B cell (primary cell): Measurements from ENCODE around the gene RPP14. TPM values are rescaled to one million over a fixed set of nuclear protein-coding genes. Genes with fewer than 3 reads are reported as not detected.
A peak's percentile ranks its signal among the peaks of the same experiment; 100 is the strongest.

Source experiments
- ATAC-seq: fragments of 200-7000 bp; cut with Tn5 transposase; one replicate; pipeline ENCODE4 v1.10.0; 2021; ENCODE audit warnings: low read depth, mild to moderate bottlenecking, moderate number of reproducible peaks, moderate library complexity
- CTCF ChIA-PET: fragments of 350-600 bp; sonication (Branson Sonifier 250); formaldehyde crosslinking; loops from one replicate; lab custom pipeline; 2021; ENCODE audit warnings: antibody characterized with exemption, inconsistent platforms; lab: Charles Lee
- POLR2A ChIA-PET: fragments of 350-600 bp; sonication (Branson Sonifier 250); formaldehyde crosslinking; loops from one replicate; lab custom pipeline; 2021; ENCODE audit warnings: antibody characterized with exemption; lab: Charles Lee
- DNase-seq: peaks from one replicate; pipeline ENCODE4 v3.0.0; 2013
- H2AFZ ChIP-seq: 2 replicates; pipeline ENCODE4 v1.6.1; 2012; ENCODE audit warnings: mild to moderate bottlenecking, low read depth, low read length; ENCODE audit not compliant: insufficient read depth, poor library complexity, severe bottlenecking
- H3K27ac ChIP-seq, 2 donors: 1 replicate in 1 of 2; 2 replicates in 1 of 2; pipeline ENCODE4 v1.5.1; 2012 to 2013; ENCODE audit warnings: low read length in 2 of 2, mild to moderate bottlenecking in 2 of 2, moderate library complexity in 1 of 2
- H3K27me3 ChIP-seq, 4 experiments: fragments of 200-600 bp in 1 of 4; sonication (generic) in 1 of 4; replicated peaks in 1 of 4; 1 replicate in 2 of 4; 2 replicates in 2 of 4; pipeline versions ENCODE4 v1.6.1 to v1.7.0; 2013 to 2016; ENCODE audit warnings: low read length in 3 of 4, mild to moderate bottlenecking in 2 of 4, mixed read lengths in 1 of 4, moderate library complexity in 1 of 4; ENCODE audit not compliant: insufficient read depth in 4 of 4, control insufficient read depth in 3 of 4; ENCODE audit errors: control extremely low read depth in 1 of 4
- H3K36me3 ChIP-seq, 2 experiments: replicated peaks in 1 of 2; 1 replicate in 1 of 2; 2 replicates in 1 of 2; pipeline versions ENCODE4 v1.6.1 to v1.7.1; 2013; ENCODE audit warnings: low read length in 1 of 2; ENCODE audit not compliant: insufficient read depth in 2 of 2, control insufficient read depth in 1 of 2; ENCODE audit errors: control extremely low read depth in 1 of 2, extremely low read depth in 1 of 2
- H3K4me1 ChIP-seq, 2 donors: fragments of 200-600 bp in 1 of 2; sonication (generic) in 1 of 2; 1 replicate in 1 of 2; 2 replicates in 1 of 2; pipeline versions ENCODE4 v1.5.1 to v1.6.1; 2013 to 2017; ENCODE audit warnings: low read length in 2 of 2; ENCODE audit not compliant: control insufficient read depth in 2 of 2, insufficient read depth in 2 of 2
- H3K4me2 ChIP-seq: replicated peaks from 2 replicates; pipeline ENCODE3; 2012; ENCODE audit warnings: mild to moderate bottlenecking, low read depth, low read length; ENCODE audit not compliant: poor library complexity, severe bottlenecking
- H3K4me3 ChIP-seq, 5 experiments: fragments of 200-600 bp in 1 of 5; sonication (generic) in 1 of 5; 1 replicate in 3 of 5; 2 replicates in 2 of 5; pipeline versions ENCODE4 v1.5.1 to v1.7.0; 2011 to 2016; ENCODE audit warnings: low read length in 4 of 5, mild to moderate bottlenecking in 4 of 5, low read depth in 2 of 5, control low read depth in 1 of 5, moderate library complexity in 1 of 5; ENCODE audit not compliant: insufficient read depth in 1 of 5; ENCODE audit errors: control extremely low read depth in 1 of 5, extremely low read depth in 1 of 5
- H3K79me2 ChIP-seq: fragments of 200-600 bp; sonication (generic); one replicate; pipeline ENCODE4 v1.6.0; 2016; ENCODE audit warnings: low read length; ENCODE audit not compliant: control insufficient read depth, insufficient read depth
- H3K9ac ChIP-seq: fragments of 200-600 bp; sonication (generic); 2 replicates; pipeline ENCODE4 v1.6.1; 2017; ENCODE audit warnings: mild to moderate bottlenecking, low read length, moderate library complexity
- H3K9me3 ChIP-seq, 3 donors: one replicate each; pipeline versions ENCODE4 v1.6.1 to v1.7.1; 2013; ENCODE audit warnings: low read length in 2 of 3; ENCODE audit not compliant: control insufficient read depth in 2 of 3, insufficient read depth in 1 of 3; ENCODE audit errors: control extremely low read depth in 1 of 3
- H4K20me1 ChIP-seq: 2 replicates; pipeline ENCODE4 v1.6.0; 2012; ENCODE audit warnings: mild to moderate bottlenecking, low read length; ENCODE audit not compliant: insufficient read depth, control insufficient read depth, poor library complexity, severe bottlenecking
- H3K27ac Mint-ChIP-seq: one replicate; pipeline ENCODE4 v1.8.0; 2021; ENCODE audit warnings: mixed read lengths
- H3K27me3 Mint-ChIP-seq: one replicate; pipeline ENCODE4 v1.8.0; 2021; ENCODE audit warnings: mixed read lengths
- H3K4me1 Mint-ChIP-seq: one replicate; pipeline ENCODE4 v1.8.0; 2021; ENCODE audit warnings: mixed read lengths
- H3K4me3 Mint-ChIP-seq: one replicate; pipeline ENCODE4 v1.8.0; 2021; ENCODE audit warnings: mixed read lengths
- H3K9me3 Mint-ChIP-seq: one replicate; pipeline ENCODE4 v1.8.0; 2022; ENCODE audit warnings: mixed read lengths; ENCODE audit not compliant: insufficient read depth
- EZH2 ChIP-seq: IDR thresholded peaks from 2 replicates; pipeline ENCODE4 v1.6.1; 2012; ENCODE audit warnings: borderline replicate concordance, low read depth, mild to moderate bottlenecking, moderate library complexity, low read length; ENCODE audit not compliant: insufficient read depth, poor library complexity, severe bottlenecking
- WGBS: methylation state at CpG from one replicate; pipeline ENCODE4 v1.1.5; 2013; ENCODE audit warnings: missing lambda C conversion rate; ENCODE audit not compliant: insufficient coverage; 5-methylcytosine and 5-hydroxymethylcytosine counted together
- intact Hi-C: fragments of 100-400 bp; cut with micrococcal nuclease; formaldehyde crosslinking; loops from one replicate; pipeline ENCODE4 v1.10.0; 2022
- polyA plus RNA-seq: library from polyadenylated mRNA; depleted of rRNA; stranded (reverse); fragments of >200 nt; gene quantifications from 2 replicates; pipeline ENCODE4 v1.2.3, GENCODE V29; 2012
- total RNA-seq, 2 donors: library from RNA; stranded (reverse); fragments of 120-200 nt in 1 of 2; gene quantifications; 1 replicate in 1 of 2; 2 replicates in 1 of 2; pipeline versions ENCODE4 v1.2.3 to v1.2.4, GENCODE V29; 2013 to 2022
- TF ChIP-seq, protein P1 (sequence below): fragments of 200-600 bp; IDR thresholded peaks from one replicate; pipeline ENCODE4 v1.8.0; 2022; ENCODE audit warnings: antibody characterized with exemption, mild to moderate bottlenecking

RPP14 gene
- total and polyA plus RNA-seq, 2 donors (not counting 1 experiment from before 2014, with no cell fraction given), result 4.7 to 17.9 TPM

DNA sequence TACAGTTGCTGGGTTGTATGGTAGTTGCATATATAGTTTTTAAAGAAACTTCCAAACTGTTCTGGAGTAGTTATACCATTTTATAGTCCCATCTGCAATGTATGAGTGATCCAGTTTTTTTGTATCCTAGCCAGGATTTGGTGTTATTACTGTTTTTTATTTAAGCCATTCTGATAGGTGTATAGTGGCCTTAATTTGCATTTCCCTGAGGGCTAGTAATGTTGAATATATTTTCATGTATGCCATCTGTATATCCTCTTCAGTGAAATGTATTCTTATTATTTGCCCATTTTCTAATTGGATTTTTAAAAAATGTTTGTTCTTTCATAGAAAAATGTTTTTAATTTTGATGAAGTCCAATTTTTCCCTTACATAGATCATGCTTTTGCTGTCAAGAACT lies 55.8 kb downstream of the RPP14 start:
- H3K9me3 ChIP-seq, result no peaks in the 10 kb centered on the region
- H3K27ac ChIP-seq, result peak overlapping the region in 1 of 2 donors; percentile 2
- H3K4me1 ChIP-seq, result peaks cover 45 to 68% of the 10 kb centered on the region in 2 donors
- no peak overlapping the region for H3K4me3 ChIP-seq
- H3K27me3 ChIP-seq, result no peaks in the 10 kb centered on the region
- H3K79me2 ChIP-seq, result peaks cover 100% of the 10 kb centered on the region
- intact Hi-C loops, result no loop called here
- ATAC-seq (no peak), DNase-seq (no peak)
- Mint-ChIP-seq H3K27me3 (no peaks in the 10 kb centered on the region), H3K4me1 (peaks cover 66% of the 10 kb centered on the region), H3K9me3 (no peaks in the 10 kb centered on the region), H3K4me3 (no peak overlapping the region), H3K27ac (peak overlapping the region; percentile 7)
- H4K20me1 ChIP-seq, result peaks cover 22% of the 10 kb centered on the region
- H2AFZ ChIP-seq, result no peak overlapping the region
- ChIA-PET CTCF (no interaction called here), POLR2A (no interaction called here)
- TF ChIP-seq, protein P1, sequence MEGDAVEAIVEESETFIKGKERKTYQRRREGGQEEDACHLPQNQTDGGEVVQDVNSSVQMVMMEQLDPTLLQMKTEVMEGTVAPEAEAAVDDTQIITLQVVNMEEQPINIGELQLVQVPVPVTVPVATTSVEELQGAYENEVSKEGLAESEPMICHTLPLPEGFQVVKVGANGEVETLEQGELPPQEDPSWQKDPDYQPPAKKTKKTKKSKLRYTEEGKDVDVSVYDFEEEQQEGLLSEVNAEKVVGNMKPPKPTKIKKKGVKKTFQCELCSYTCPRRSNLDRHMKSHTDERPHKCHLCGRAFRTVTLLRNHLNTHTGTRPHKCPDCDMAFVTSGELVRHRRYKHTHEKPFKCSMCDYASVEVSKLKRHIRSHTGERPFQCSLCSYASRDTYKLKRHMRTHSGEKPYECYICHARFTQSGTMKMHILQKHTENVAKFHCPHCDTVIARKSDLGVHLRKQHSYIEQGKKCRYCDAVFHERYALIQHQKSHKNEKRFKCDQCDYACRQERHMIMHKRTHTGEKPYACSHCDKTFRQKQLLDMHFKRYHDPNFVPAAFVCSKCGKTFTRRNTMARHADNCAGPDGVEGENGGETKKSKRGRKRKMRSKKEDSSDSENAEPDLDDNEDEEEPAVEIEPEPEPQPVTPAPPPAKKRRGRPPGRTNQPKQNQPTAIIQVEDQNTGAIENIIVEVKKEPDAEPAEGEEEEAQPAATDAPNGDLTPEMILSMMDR, result no peak
- TF ChIP-seq EZH2, result no peak
- peaks cover 0 to 8% of the 10 kb centered on the region in 2 experiments for H3K36me3 ChIP-seq
- no peak overlapping the region for H3K9ac ChIP-seq
- H3K4me2 ChIP-seq, result no peak overlapping the region

DNA sequence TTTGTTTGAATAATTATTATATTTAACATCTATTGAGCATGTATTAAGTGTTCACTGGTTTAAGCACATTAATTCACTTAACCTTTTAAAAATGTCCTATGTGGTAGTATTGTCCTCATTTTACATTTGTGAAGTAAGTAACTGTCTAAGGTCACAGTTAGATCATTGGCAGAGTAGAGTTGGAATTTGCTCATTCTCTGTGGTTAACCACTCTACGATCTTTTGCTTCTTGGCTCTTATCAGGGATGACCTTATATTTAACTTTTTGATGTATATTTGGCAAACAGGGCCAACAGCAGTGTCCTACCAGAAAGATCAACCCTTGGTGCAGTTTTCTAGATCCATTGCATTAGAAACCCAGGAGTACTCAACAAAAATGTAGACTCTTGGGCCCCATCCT lies 60.7 kb downstream of the RPP14 start:
- Histone ChIP-seq H3K9me3 (no peaks in the 10 kb centered on the region), H3K27me3 (no peaks in the 10 kb centered on the region), H3K4me2 (no peak overlapping the region), H3K4me1 (peaks cover 30 to 43% of the 10 kb centered on the region in 2 donors), H2AFZ (no peak overlapping the region), H3K79me2 (peaks cover 99% of the 10 kb centered on the region), H3K36me3 (peaks cover 0 to 27% of the 10 kb centered on the region in 2 experiments), H3K4me3 (no peak overlapping the region), H3K27ac (peak overlapping the region in 1 of 2 donors; percentile 43), H3K9ac (no peak overlapping the region), H4K20me1 (peaks cover 38% of the 10 kb centered on the region)
- DNase-seq (no peak), ATAC-seq (no peak)
- whole genome bisulfite sequencing, result no CpG with 5 or more reads among the region's 1 CpG
- Mint-ChIP-seq H3K27me3 (no peaks in the 10 kb centered on the region), H3K4me1 (peaks cover 53% of the 10 kb centered on the region), H3K9me3 (no peaks in the 10 kb centered on the region), H3K27ac (peak overlapping the region; percentile 57), H3K4me3 (no peak overlapping the region)
- ChIA-PET CTCF (interaction anchor here (0.9 to 1.0 kb wide), 2 partner anchors 10 to 48 kb away, joined by 3 read pairs; no protein-coding TSS in a partner anchor), POLR2A (no interaction called here)
- intact Hi-C loops, result no loop called here
- TF ChIP-seq EZH2, result no peak
- TF ChIP-seq, protein P1, result no peak
